HEK293 (cell line): ENCODE results near the gene SRGN.

Experiments
- CTCF ChIA-PET: fragments of 350-600 bp; formaldehyde crosslinking; extraction: SDS; loops from one replicate; lab custom pipeline; 2021; ENCODE audit warnings: antibody characterized with exemption; lab: Yijun Ruan, JAX
- POLR2A ChIA-PET: fragments of 300-600 bp; formaldehyde crosslinking; extraction: SDS; loops from one replicate; lab custom pipeline; 2020; ENCODE audit warnings: antibody characterized with exemption, inconsistent platforms; lab: Yijun Ruan, JAX
- H3K27ac ChIP-seq: fragments of 200-500 bp; sonication (Bioruptor generic); 2 replicates; pipeline ENCODE4 v1.5.1; 2014; ENCODE audit warnings: low read depth, low read length, control low read depth, inconsistent platforms; ENCODE audit errors: extremely low read depth
- H3K36me3 ChIP-seq, 2 experiments: fragments of 200-500 bp in 1 of 2; sonication (Bioruptor generic) in 1 of 2; 1 replicate in 1 of 2; 2 replicates in 1 of 2; pipeline ENCODE4 v1.5.1; 2014 to 2017; ENCODE audit warnings: inconsistent platforms in 2 of 2, low read length in 2 of 2; ENCODE audit not compliant: control insufficient read depth in 2 of 2, insufficient read depth in 1 of 2
- H3K4me1 ChIP-seq: fragments of 200-500 bp; sonication (Bioruptor generic); 2 replicates; pipeline ENCODE4 v1.5.1; 2014; ENCODE audit warnings: mild to moderate bottlenecking, low read length, inconsistent platforms; ENCODE audit not compliant: control insufficient read depth, insufficient read depth
- H3K4me3 ChIP-seq: 2 replicates; pipeline ENCODE4 v1.5.1; 2011; ENCODE audit warnings: low read depth, mild to moderate bottlenecking, control low read depth, low read length, moderate library complexity
- H3K9me3 ChIP-seq: fragments of 200-500 bp; sonication (Bioruptor generic); 2 replicates; pipeline ENCODE4 v1.5.1; 2014; ENCODE audit warnings: low read depth, low read length, inconsistent platforms; ENCODE audit not compliant: control insufficient read depth, insufficient read depth
- SP2 ChIP-seq: fragments of 450-650 bp; formaldehyde crosslinking; IDR thresholded peaks from 2 replicates; pipeline ENCODE4 v1.5.1; 2016; ENCODE audit warnings: missing biosample characterization, missing genetic modification characterization
- ZBTB17 ChIP-seq: fragments of 450-650 bp; formaldehyde crosslinking; IDR thresholded peaks from 2 replicates; pipeline ENCODE4 v1.5.1; 2016; ENCODE audit warnings: missing biosample characterization, missing genetic modification characterization
- ZBTB8A ChIP-seq: fragments of 450-650 bp; formaldehyde crosslinking; IDR thresholded peaks from 2 replicates; pipeline ENCODE4 v1.5.1; 2016; ENCODE audit warnings: missing biosample characterization, missing genetic modification characterization
- ZFP3 ChIP-seq: fragments of 450-650 bp; formaldehyde crosslinking; IDR thresholded peaks from 2 replicates; pipeline ENCODE4 v1.5.1; 2016; ENCODE audit warnings: low read depth, missing biosample characterization, missing genetic modification characterization
- ZFP41 ChIP-seq: fragments of 450-650 bp; formaldehyde crosslinking; IDR thresholded peaks from 2 replicates; pipeline ENCODE4 v1.5.1; 2016; ENCODE audit warnings: missing biosample characterization, missing genetic modification characterization, borderline replicate concordance
- ZIC2 ChIP-seq: fragments of 450-650 bp; formaldehyde crosslinking; IDR thresholded peaks from 2 replicates; pipeline ENCODE4 v1.5.1; 2016; ENCODE audit warnings: missing biosample characterization, missing genetic modification characterization
- ZNF132 ChIP-seq: fragments of 450-650 bp; formaldehyde crosslinking; IDR thresholded peaks from 2 replicates; pipeline ENCODE4 v1.5.1; 2017; ENCODE audit warnings: missing biosample characterization, missing genetic modification characterization, borderline replicate concordance
- ZNF211 ChIP-seq: fragments of 450-650 bp; formaldehyde crosslinking; IDR thresholded peaks from 2 replicates; pipeline ENCODE4 v1.5.1; 2016; ENCODE audit warnings: low read depth, missing biosample characterization, missing genetic modification characterization
- ZNF248 ChIP-seq: fragments of 450-650 bp; formaldehyde crosslinking; IDR thresholded peaks from 2 replicates; pipeline ENCODE4 v1.5.1; 2017; ENCODE audit warnings: missing biosample characterization, missing genetic modification characterization
- ZNF324 ChIP-seq: fragments of 450-650 bp; formaldehyde crosslinking; IDR thresholded peaks from 2 replicates; pipeline ENCODE4 v1.5.1; 2016; ENCODE audit warnings: missing biosample characterization, missing genetic modification characterization
- ZNF335 ChIP-seq: fragments of 450-650 bp; formaldehyde crosslinking; conservative IDR thresholded peaks from 2 replicates; pipeline ENCODE4 v1.5.1; 2016; ENCODE audit warnings: missing biosample characterization, missing genetic modification characterization
- ZNF561 ChIP-seq: fragments of 450-650 bp; IDR thresholded peaks from 2 replicates; pipeline ENCODE4 v1.5.1; 2018; ENCODE audit warnings: missing biosample characterization, missing genetic modification characterization, borderline replicate concordance
- ZNF623 ChIP-seq: fragments of 450-650 bp; formaldehyde crosslinking; IDR thresholded peaks from 2 replicates; pipeline ENCODE4 v1.5.1; 2016; ENCODE audit warnings: missing biosample characterization, missing genetic modification characterization
- ZNF629 ChIP-seq: fragments of 450-650 bp; formaldehyde crosslinking; IDR thresholded peaks from 2 replicates; pipeline ENCODE4 v1.5.1; 2017; ENCODE audit warnings: missing biosample characterization, missing genetic modification characterization
- ZSCAN16 ChIP-seq: fragments of 450-650 bp; formaldehyde crosslinking; IDR thresholded peaks from 2 replicates; pipeline ENCODE4 v1.5.1; 2016; ENCODE audit warnings: missing biosample characterization, missing genetic modification characterization
- TF ChIP-seq, protein P1 (sequence below): fragments of 450-650 bp; formaldehyde crosslinking; IDR thresholded peaks from 2 replicates; pipeline ENCODE4 v1.5.1; 2016; ENCODE audit warnings: missing biosample characterization, missing genetic modification characterization
- TF ChIP-seq, protein P2 (sequence below): IDR thresholded peaks from 2 replicates; pipeline ENCODE4 v1.6.1; 2011; ENCODE audit warnings: mild to moderate bottlenecking, low read depth, low read length, borderline replicate concordance
- TF ChIP-seq, protein P3 (sequence below): fragments of 450-650 bp; formaldehyde crosslinking; IDR thresholded peaks from 2 replicates; pipeline ENCODE4 v1.5.1; 2016; ENCODE audit warnings: missing biosample characterization, missing genetic modification characterization
- TF ChIP-seq, protein P4 (sequence below): fragments of 450-650 bp; formaldehyde crosslinking; IDR thresholded peaks from 2 replicates; pipeline ENCODE4 v1.5.1; 2016; ENCODE audit warnings: missing biosample characterization, missing genetic modification characterization
- TF ChIP-seq, protein P5 (sequence below): fragments of 450-650 bp; formaldehyde crosslinking; IDR thresholded peaks from 2 replicates; pipeline ENCODE4 v1.5.1; 2016; ENCODE audit warnings: missing biosample characterization, missing genetic modification characterization, borderline replicate concordance
- TF ChIP-seq, protein P6 (sequence below): fragments of 450-650 bp; formaldehyde crosslinking; IDR thresholded peaks from 2 replicates; pipeline ENCODE4 v1.5.1; 2016; ENCODE audit warnings: missing biosample characterization, missing genetic modification characterization

Gene SRGN

DNA sequence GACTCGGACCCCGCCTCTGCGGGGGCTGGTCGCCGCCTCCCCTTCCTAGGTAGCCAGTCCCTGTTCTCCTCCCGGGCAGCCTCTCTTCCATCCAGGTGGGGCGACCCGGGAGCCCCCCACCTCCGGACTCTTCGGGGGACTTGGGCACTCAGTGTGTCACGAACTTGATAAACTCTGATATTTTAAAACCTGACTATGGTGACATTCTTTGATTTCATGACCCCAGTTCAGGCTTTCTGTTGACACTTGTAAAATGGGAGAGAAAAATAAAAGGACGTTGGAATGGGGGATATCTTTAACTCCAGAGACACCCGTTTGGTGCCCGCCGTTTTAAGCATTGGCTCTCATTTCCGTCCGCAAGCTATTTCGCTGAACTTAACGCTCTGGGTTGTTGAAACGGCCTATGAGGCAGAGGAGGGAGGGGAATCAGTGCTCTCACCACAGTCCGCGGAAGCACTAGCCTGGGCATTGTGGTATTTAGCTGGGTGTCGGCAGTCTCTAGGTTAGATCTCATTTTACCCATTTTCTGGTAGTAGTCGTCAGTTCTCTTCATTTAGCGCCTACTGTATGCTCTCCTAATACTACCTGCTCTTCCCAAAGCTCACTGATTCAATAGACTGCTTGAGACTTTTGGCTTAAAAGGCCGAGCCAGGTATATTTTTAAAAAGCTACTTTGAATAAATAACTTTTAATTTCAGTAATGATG lies 36.8 kb downstream of the SRGN start (continued):
- TF ChIP-seq ZBTB17 (tag by site-specific recombination), result peak; percentile 90
- peak; percentile 53 for TF ChIP-seq ZNF335 (tag by site-specific recombination)
- TF ChIP-seq, protein P1, sequence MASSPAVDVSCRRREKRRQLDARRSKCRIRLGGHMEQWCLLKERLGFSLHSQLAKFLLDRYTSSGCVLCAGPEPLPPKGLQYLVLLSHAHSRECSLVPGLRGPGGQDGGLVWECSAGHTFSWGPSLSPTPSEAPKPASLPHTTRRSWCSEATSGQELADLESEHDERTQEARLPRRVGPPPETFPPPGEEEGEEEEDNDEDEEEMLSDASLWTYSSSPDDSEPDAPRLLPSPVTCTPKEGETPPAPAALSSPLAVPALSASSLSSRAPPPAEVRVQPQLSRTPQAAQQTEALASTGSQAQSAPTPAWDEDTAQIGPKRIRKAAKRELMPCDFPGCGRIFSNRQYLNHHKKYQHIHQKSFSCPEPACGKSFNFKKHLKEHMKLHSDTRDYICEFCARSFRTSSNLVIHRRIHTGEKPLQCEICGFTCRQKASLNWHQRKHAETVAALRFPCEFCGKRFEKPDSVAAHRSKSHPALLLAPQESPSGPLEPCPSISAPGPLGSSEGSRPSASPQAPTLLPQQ, result peak; percentile 48; the same call in 1 of the 2 replicates
- TF ChIP-seq ZNF211 (tag by site-specific recombination), result no peak
- peak; percentile 91 for TF ChIP-seq ZNF561
- TF ChIP-seq ZNF324 (tag by site-specific recombination), result 0 out of 2 replicates have a peak, but pooled peaks have one; percentile 8
- TF ChIP-seq ZNF132 (tag by site-specific recombination), result no peak
- TF ChIP-seq, all 188 proteins: peak for 21

DNA sequence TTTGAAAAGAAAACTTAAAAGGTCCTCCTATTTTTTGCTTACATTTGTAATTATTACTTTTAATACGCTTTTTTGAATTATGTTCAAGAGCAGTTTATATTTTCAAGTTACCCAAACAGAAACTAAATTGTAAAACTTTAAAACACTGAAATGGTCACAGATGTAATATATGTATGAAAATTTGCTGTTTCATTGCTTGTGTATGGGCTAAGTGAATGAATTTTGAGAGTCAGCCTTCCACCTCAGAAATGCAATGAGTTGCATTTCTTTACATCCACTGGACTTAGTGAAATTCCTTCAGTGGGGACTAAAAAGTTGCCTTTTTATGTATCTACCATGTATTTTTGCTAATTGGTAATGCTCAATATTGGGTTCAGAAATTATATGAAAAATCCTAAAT lies 37.7 kb downstream of the SRGN start:
- CTCF ChIA-PET, result no interaction called here
- TF ChIP-seq, protein P2, sequence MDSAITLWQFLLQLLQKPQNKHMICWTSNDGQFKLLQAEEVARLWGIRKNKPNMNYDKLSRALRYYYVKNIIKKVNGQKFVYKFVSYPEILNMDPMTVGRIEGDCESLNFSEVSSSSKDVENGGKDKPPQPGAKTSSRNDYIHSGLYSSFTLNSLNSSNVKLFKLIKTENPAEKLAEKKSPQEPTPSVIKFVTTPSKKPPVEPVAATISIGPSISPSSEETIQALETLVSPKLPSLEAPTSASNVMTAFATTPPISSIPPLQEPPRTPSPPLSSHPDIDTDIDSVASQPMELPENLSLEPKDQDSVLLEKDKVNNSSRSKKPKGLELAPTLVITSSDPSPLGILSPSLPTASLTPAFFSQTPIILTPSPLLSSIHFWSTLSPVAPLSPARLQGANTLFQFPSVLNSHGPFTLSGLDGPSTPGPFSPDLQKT, result no peak
- TF ChIP-seq, protein P3, sequence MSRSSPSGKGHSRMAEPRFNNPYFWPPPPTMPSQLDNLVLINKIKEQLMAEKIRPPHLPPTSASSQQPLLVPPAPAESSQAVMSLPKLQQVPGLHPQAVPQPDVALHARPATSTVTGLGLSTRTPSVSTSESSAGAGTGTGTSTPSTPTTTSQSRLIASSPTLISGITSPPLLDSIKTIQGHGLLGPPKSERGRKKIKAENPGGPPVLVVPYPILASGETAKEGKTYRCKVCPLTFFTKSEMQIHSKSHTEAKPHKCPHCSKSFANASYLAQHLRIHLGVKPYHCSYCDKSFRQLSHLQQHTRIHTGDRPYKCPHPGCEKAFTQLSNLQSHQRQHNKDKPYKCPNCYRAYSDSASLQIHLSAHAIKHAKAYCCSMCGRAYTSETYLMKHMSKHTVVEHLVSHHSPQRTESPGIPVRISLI, result no peak
- TF ChIP-seq, protein P4, sequence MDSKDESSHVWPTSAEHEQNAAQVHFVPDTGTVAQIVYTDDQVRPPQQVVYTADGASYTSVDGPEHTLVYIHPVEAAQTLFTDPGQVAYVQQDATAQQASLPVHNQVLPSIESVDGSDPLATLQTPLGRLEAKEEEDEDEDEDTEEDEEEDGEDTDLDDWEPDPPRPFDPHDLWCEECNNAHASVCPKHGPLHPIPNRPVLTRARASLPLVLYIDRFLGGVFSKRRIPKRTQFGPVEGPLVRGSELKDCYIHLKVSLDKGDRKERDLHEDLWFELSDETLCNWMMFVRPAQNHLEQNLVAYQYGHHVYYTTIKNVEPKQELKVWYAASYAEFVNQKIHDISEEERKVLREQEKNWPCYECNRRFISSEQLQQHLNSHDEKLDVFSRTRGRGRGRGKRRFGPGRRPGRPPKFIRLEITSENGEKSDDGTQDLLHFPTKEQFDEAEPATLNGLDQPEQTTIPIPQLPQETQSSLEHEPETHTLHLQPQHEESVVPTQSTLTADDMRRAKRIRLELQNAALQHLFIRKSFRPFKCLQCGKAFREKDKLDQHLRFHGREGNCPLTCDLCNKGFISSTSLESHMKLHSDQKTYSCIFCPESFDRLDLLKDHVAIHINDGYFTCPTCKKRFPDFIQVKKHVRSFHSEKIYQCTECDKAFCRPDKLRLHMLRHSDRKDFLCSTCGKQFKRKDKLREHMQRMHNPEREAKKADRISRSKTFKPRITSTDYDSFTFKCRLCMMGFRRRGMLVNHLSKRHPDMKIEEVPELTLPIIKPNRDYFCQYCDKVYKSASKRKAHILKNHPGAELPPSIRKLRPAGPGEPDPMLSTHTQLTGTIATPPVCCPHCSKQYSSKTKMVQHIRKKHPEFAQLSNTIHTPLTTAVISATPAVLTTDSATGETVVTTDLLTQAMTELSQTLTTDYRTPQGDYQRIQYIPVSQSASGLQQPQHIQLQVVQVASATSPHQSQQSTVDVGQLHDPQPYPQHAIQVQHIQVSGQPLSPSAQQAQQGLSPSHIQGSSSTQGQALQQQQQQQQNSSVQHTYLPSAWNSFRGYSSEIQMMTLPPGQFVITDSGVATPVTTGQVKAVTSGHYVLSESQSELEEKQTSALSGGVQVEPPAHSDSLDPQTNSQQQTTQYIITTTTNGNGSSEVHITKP, result no peak
- TF ChIP-seq, protein P5, sequence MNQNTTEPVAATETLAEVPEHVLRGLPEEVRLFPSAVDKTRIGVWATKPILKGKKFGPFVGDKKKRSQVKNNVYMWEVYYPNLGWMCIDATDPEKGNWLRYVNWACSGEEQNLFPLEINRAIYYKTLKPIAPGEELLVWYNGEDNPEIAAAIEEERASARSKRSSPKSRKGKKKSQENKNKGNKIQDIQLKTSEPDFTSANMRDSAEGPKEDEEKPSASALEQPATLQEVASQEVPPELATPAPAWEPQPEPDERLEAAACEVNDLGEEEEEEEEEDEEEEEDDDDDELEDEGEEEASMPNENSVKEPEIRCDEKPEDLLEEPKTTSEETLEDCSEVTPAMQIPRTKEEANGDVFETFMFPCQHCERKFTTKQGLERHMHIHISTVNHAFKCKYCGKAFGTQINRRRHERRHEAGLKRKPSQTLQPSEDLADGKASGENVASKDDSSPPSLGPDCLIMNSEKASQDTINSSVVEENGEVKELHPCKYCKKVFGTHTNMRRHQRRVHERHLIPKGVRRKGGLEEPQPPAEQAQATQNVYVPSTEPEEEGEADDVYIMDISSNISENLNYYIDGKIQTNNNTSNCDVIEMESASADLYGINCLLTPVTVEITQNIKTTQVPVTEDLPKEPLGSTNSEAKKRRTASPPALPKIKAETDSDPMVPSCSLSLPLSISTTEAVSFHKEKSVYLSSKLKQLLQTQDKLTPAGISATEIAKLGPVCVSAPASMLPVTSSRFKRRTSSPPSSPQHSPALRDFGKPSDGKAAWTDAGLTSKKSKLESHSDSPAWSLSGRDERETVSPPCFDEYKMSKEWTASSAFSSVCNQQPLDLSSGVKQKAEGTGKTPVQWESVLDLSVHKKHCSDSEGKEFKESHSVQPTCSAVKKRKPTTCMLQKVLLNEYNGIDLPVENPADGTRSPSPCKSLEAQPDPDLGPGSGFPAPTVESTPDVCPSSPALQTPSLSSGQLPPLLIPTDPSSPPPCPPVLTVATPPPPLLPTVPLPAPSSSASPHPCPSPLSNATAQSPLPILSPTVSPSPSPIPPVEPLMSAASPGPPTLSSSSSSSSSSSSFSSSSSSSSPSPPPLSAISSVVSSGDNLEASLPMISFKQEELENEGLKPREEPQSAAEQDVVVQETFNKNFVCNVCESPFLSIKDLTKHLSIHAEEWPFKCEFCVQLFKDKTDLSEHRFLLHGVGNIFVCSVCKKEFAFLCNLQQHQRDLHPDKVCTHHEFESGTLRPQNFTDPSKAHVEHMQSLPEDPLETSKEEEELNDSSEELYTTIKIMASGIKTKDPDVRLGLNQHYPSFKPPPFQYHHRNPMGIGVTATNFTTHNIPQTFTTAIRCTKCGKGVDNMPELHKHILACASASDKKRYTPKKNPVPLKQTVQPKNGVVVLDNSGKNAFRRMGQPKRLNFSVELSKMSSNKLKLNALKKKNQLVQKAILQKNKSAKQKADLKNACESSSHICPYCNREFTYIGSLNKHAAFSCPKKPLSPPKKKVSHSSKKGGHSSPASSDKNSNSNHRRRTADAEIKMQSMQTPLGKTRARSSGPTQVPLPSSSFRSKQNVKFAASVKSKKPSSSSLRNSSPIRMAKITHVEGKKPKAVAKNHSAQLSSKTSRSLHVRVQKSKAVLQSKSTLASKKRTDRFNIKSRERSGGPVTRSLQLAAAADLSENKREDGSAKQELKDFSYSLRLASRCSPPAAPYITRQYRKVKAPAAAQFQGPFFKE (tag by site-specific recombination), result no peak
- no peak for TF ChIP-seq ZIC2 (tag by site-specific recombination)
- no peak for TF ChIP-seq ZNF623 (tag by site-specific recombination)
- TF ChIP-seq SP2 (tag by site-specific recombination), result no peak
- TF ChIP-seq, protein P6, sequence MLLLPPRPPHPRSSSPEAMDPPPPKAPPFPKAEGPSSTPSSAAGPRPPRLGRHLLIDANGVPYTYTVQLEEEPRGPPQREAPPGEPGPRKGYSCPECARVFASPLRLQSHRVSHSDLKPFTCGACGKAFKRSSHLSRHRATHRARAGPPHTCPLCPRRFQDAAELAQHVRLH (tag by site-specific recombination), result no peak
- TF ChIP-seq ZSCAN16 (tag by site-specific recombination), result no peak
- TF ChIP-seq ZNF629 (tag by site-specific recombination), result no peak
- TF ChIP-seq ZFP3 (tag by site-specific recombination), result no peak
- no peak for TF ChIP-seq ZNF248 (tag by site-specific recombination)
- TF ChIP-seq ZFP41, result no peak
- TF ChIP-seq ZBTB8A (tag by site-specific recombination), result no peak

More for the DNA sequence above, 37.7 kb downstream of the SRGN start:
- POLR2A ChIA-PET, result no interaction called here
- Histone ChIP-seq H3K4me3 (peak overlapping the region; percentile 76; the same call in 1 of the 2 replicates), H3K9me3 (no peaks in the 10 kb centered on the region), H3K4me1 (no peaks in the 10 kb centered on the region), H3K36me3 (no peaks in the 10 kb centered on the region), H3K27ac (no peak overlapping the region)
